Umbilical cord (tissue), 2 donors: ENCODE measurements around the gene CHD5. TPM values are rescaled to one million over a fixed set of nuclear protein-coding genes. Genes with fewer than 3 reads are reported as not detected.
A peak's percentile ranks its signal among the peaks of the same experiment; 100 is the strongest.

Source experiments
- DNase-seq: peaks from one replicate; pipeline ENCODE4 v3.0.0-alpha.2; 2015; ENCODE audit warnings: low spot score
- total RNA-seq: library from RNA; depleted of rRNA; stranded (reverse); fragments of >200 nt; gene quantifications from one replicate; pipeline ENCODE4 v1.2.3, GENCODE V29; 2014; ENCODE audit warnings: low replicate concordance; ENCODE audit not compliant: insufficient read depth

The CHD5 gene
- total RNA-seq, 1 donor from 2014 or later: 2.4 TPM

GRCh38 chr1:6202256-6202655 is 22.1 kb upstream of the CHD5 start:
- no peak for DNase-seq

GRCh38 chr1:6200188-6200809 is 20.2 kb upstream of the CHD5 start:
- no peak for DNase-seq

GRCh38 chr1:6199298-6200187 is 19.4 kb upstream of the CHD5 start, which contains the start of gene RPL22:
Gene RPL22, minus strand, starts transcription at chr1:6199595. Its CDS starts 22 bp downstream, at chr1:6199573.
- peak; percentile 100 for DNase-seq

GRCh38 chr1:6198646-6199297 is 18.7 kb upstream of the CHD5 start:
- DNase-seq: no peak

- DNase-seq: no peak
Measured at GRCh38 chr1:6197746-6198427, 17.8 kb upstream of the CHD5 start.

GRCh38 chr1:6191968-6192367 is 11.8 kb upstream of the CHD5 start:
- no peak for DNase-seq

- DNase-seq: no peak
Measured at GRCh38 chr1:6188466-6188865, 8.3 kb upstream of the CHD5 start.

- peak; percentile 31 for DNase-seq
Measured at GRCh38 chr1:6185635-6186382, 5.7 kb upstream of the CHD5 start.

- DNase-seq: peak; percentile 51
Measured at GRCh38 chr1:6185151-6185550, 5.0 kb upstream of the CHD5 start.

GRCh38 chr1:6184083-6184783 is 4.1 kb upstream of the CHD5 start:
- DNase-seq: no peak

GRCh38 chr1:6183520-6183989 is 3.4 kb upstream of the CHD5 start:
- DNase-seq: no peak

- DNase-seq: no peak
Measured at GRCh38 chr1:6181347-6181770, 1.2 kb upstream of the CHD5 start.

- DNase-seq: no peak
Measured at GRCh38 chr1:6180707-6181311, 688 bp upstream of the CHD5 start.

- DNase-seq: no peak
Measured at GRCh38 chr1:6179564-6180175, 451 bp downstream of the CHD5 start.

GRCh38 chr1:6178751-6179563 is 1.2 kb downstream of the CHD5 start:
- DNase-seq: no peak

- DNase-seq: no peak
Measured at GRCh38 chr1:6177681-6178380, 2.3 kb downstream of the CHD5 start.

- no peak for DNase-seq
Measured at GRCh38 chr1:6176779-6177178, 3.3 kb downstream of the CHD5 start.

GRCh38 chr1:6175411-6175828 is 4.7 kb downstream of the CHD5 start:
- DNase-seq: no peak
